GM10248 (cell line): ENCODE data around the gene WDR87.

Experiments used
- CTCF ChIA-PET: fragments of 300-600 bp; sonication (Branson Sonifier 250); formaldehyde crosslinking; extraction: SDS; loops from one replicate; lab custom pipeline; 2021; ENCODE audit warnings: antibody characterized with exemption; lab: Yijun Ruan, JAX
- POLR2A ChIA-PET: fragments of 350-650 bp; sonication (Branson Sonifier 250); formaldehyde crosslinking; extraction: SDS; loops from one replicate; lab custom pipeline; 2020; ENCODE audit warnings: antibody characterized with exemption; lab: Yijun Ruan, JAX
- DNase-seq: peaks from one replicate; pipeline ENCODE4 v3.0.0; 2012; ENCODE audit errors: extremely low spot score
- CTCF ChIP-seq: IDR thresholded peaks from 2 replicates; pipeline ENCODE4 v1.5.1; 2012; ENCODE audit warnings: mild to moderate bottlenecking, low read depth; ENCODE audit errors: extremely low read depth, missing control alignments, control extremely low read depth

The WDR87 gene

GRCh38 chr19:37942516-37942902 lies 36.1 kb upstream of the WDR87 start:
- no peak for TF ChIP-seq CTCF
- ChIA-PET POLR2A (no interaction called here), CTCF (no interaction called here)
- DNase-seq, result no peak

- ChIA-PET POLR2A (no interaction called here), CTCF (no interaction called here)
- DNase-seq, result no peak
- no peak for TF ChIP-seq CTCF
These were observed 35.6 kb upstream of the WDR87 start for GRCh38 chr19:37941782-37942515.

GRCh38 chr19:37938353-37938752 lies 32.0 kb upstream of the WDR87 start:
- CTCF ChIA-PET, result interaction anchor here (1.4 kb wide), 1 partner anchor 19 kb away, joined by 3 read pairs; no protein-coding TSS in a partner anchor
- POLR2A ChIA-PET, result interaction anchor here (0.6 kb wide), 1 partner anchor 76 kb away, joined by 3 read pairs; no protein-coding TSS in a partner anchor

GRCh38 chr19:37936886-37937285 lies 30.5 kb upstream of the WDR87 start:
- no peak for TF ChIP-seq CTCF
- POLR2A ChIA-PET, result no interaction called here
- CTCF ChIA-PET, result no interaction called here
- no peak for DNase-seq

More at GRCh38 chr19:37938353-37938752, 32.0 kb upstream of the WDR87 start:
- TF ChIP-seq CTCF, result no peak
- no peak for DNase-seq

GRCh38 chr19:37936166-37936565 lies 29.8 kb upstream of the WDR87 start:
- ChIA-PET POLR2A (no interaction called here), CTCF (no interaction called here)
- no peak for TF ChIP-seq CTCF
- DNase-seq, result no peak

- no peak for TF ChIP-seq CTCF
- POLR2A ChIA-PET, result no interaction called here
- CTCF ChIA-PET, result no interaction called here
- no peak for DNase-seq
These were observed 28.9 kb upstream of the WDR87 start for GRCh38 chr19:37935341-37935740.

- ChIA-PET POLR2A (no interaction called here), CTCF (interaction anchor here (0.9 to 1.5 kb wide), 3 partner anchors 15 to 35 kb away, joined by 3 read pairs; no protein-coding TSS in a partner anchor)
- TF ChIP-seq CTCF, result no peak
- no peak for DNase-seq
These were observed 27.6 kb upstream of the WDR87 start for GRCh38 chr19:37933937-37934358.
